Parathyroid adenoma (tissue), 2 donors: Measurements from ENCODE around the gene MUC5AC.
"Not testable (repeated sequence)": the region's sequence is repeated elsewhere in the genome, so short reads cannot be mapped to it uniquely, and the experiment has no call there.

Source experiments
- H2AFZ ChIP-seq: fragments of 300-600 bp; sonication (generic); one replicate; pipeline ENCODE4 v1.7.0; 2017; ENCODE audit warnings: antibody characterized with exemption, mild to moderate bottlenecking
- H3K27ac ChIP-seq: fragments of 300-600 bp; sonication (generic); one replicate; pipeline ENCODE4 v1.7.0; 2017
- H3K27me3 ChIP-seq: fragments of 300-600 bp; sonication (generic); one replicate; pipeline ENCODE4 v1.7.0; 2017; ENCODE audit warnings: low read length; ENCODE audit not compliant: control insufficient read depth, insufficient read depth
- H3K36me3 ChIP-seq: fragments of 300-600 bp; sonication (generic); one replicate; pipeline ENCODE4 v1.7.0; 2017; ENCODE audit warnings: low read length; ENCODE audit not compliant: control insufficient read depth, insufficient read depth
- H3K4me1 ChIP-seq: fragments of 300-600 bp; sonication (generic); one replicate; pipeline ENCODE4 v1.7.0; 2017; ENCODE audit warnings: control low read depth
- H3K4me2 ChIP-seq: fragments of 300-600 bp; sonication (generic); one replicate; pipeline ENCODE4 v1.7.0; 2017; ENCODE audit warnings: low read length
- H3K4me3 ChIP-seq: fragments of 300-600 bp; sonication (generic); one replicate; pipeline ENCODE4 v1.7.0; 2017; ENCODE audit warnings: low read depth, low read length
- H3K79me2 ChIP-seq: fragments of 300-600 bp; sonication (generic); one replicate; pipeline ENCODE4 v1.7.0; 2017; ENCODE audit warnings: control low read depth
- H3K9ac ChIP-seq: fragments of 300-600 bp; sonication (generic); one replicate; pipeline ENCODE4 v1.7.0; 2017; ENCODE audit warnings: mild to moderate bottlenecking
- H3K9me3 ChIP-seq: fragments of 300-600 bp; sonication (generic); one replicate; pipeline ENCODE4 v1.7.0; 2017; ENCODE audit warnings: low read length; ENCODE audit not compliant: control insufficient read depth
- TF ChIP-seq, protein P1 (sequence below): fragments of 300-600 bp; sonication (generic); IDR thresholded peaks from one replicate; pipeline ENCODE4 v1.7.0; 2017; ENCODE audit warnings: antibody characterized with exemption, mild to moderate bottlenecking
- donor health status: primary hyperparathyroidism.

Gene MUC5AC

DNA sequence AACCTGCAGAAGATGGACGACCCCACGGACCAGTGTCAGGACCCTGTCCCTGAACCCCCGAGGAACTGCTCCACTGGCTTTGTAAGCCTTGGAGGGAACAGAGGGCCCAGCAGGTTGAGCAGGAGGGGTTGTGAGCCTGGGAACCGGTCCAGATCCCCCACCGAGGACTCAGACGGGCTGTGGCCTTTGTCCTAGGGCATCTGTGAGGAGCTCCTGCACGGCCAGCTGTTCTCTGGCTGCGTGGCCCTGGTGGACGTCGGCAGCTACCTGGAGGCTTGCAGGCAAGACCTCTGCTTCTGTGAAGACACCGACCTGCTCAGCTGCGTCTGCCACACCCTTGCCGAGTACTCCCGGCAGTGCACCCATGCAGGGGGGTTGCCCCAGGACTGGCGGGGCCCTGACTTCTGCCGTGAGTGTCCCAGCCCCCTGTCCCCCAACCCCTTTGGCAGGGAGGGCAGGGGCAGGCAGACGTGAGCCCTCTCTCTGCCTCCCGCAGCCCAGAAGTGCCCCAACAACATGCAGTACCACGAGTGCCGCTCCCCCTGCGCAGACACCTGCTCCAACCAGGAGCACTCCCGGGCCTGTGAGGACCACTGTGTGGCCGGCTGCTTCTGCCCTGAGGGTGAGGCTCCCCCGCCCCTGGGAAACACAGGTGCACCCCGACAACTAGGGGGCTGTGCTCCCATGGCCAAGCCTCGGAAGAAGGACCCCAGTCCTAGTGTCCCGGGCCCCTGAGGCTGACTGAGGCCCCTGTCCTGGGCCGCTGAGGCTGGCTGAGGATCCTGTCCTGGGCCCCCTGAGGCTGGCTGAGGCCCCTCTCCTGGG is 6.4 kb downstream of the MUC5AC start:
- no peaks in the 10 kb centered on the region for H3K9me3 ChIP-seq
- H3K79me2 ChIP-seq, result no peaks in the 10 kb centered on the region
- H3K36me3 ChIP-seq, result no peaks in the 10 kb centered on the region
- no peaks in the 10 kb centered on the region for H3K4me1 ChIP-seq
- H3K4me3 ChIP-seq, result no peak overlapping the region
- H2AFZ ChIP-seq, result no peak overlapping the region
- no peak overlapping the region for H3K9ac ChIP-seq
- TF ChIP-seq, protein P1, sequence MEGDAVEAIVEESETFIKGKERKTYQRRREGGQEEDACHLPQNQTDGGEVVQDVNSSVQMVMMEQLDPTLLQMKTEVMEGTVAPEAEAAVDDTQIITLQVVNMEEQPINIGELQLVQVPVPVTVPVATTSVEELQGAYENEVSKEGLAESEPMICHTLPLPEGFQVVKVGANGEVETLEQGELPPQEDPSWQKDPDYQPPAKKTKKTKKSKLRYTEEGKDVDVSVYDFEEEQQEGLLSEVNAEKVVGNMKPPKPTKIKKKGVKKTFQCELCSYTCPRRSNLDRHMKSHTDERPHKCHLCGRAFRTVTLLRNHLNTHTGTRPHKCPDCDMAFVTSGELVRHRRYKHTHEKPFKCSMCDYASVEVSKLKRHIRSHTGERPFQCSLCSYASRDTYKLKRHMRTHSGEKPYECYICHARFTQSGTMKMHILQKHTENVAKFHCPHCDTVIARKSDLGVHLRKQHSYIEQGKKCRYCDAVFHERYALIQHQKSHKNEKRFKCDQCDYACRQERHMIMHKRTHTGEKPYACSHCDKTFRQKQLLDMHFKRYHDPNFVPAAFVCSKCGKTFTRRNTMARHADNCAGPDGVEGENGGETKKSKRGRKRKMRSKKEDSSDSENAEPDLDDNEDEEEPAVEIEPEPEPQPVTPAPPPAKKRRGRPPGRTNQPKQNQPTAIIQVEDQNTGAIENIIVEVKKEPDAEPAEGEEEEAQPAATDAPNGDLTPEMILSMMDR, result no peak
- no peaks in the 10 kb centered on the region for H3K27me3 ChIP-seq
- H3K4me2 ChIP-seq, result no peak overlapping the region
- H3K27ac ChIP-seq, result no peak overlapping the region

DNA sequence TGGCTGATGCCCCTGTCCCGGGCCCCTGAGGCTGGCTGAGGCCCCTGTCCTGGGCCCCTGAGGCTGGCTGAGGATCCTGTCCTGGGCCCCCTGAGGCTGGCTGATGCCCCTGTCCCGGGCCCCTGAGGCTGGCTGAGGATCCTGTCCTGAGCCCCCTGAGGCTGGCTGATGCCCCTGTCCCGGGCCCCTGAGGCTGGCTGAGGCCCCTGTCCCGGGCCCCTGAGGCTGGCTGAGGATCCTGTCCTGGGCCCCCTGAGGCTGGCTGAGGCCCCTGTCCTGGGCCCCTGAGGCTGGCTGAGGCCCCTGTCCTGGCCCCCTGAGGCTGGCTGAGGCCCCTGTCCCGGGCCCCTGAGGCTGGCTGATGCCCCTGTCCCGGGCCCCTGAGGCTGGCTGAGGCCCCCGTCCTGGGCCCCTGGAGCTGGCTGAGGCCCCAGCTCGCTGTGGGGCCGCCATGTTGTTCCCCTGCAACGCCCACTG is 7.1 kb downstream of the MUC5AC start:
- not testable (repeated sequence) for H3K9ac ChIP-seq, H3K27ac ChIP-seq, H3K79me2 ChIP-seq, H3K27me3 ChIP-seq, H3K4me1 ChIP-seq, H3K4me2 ChIP-seq, H3K36me3 ChIP-seq, H3K9me3 ChIP-seq, H3K4me3 ChIP-seq, H2AFZ ChIP-seq

DNA sequence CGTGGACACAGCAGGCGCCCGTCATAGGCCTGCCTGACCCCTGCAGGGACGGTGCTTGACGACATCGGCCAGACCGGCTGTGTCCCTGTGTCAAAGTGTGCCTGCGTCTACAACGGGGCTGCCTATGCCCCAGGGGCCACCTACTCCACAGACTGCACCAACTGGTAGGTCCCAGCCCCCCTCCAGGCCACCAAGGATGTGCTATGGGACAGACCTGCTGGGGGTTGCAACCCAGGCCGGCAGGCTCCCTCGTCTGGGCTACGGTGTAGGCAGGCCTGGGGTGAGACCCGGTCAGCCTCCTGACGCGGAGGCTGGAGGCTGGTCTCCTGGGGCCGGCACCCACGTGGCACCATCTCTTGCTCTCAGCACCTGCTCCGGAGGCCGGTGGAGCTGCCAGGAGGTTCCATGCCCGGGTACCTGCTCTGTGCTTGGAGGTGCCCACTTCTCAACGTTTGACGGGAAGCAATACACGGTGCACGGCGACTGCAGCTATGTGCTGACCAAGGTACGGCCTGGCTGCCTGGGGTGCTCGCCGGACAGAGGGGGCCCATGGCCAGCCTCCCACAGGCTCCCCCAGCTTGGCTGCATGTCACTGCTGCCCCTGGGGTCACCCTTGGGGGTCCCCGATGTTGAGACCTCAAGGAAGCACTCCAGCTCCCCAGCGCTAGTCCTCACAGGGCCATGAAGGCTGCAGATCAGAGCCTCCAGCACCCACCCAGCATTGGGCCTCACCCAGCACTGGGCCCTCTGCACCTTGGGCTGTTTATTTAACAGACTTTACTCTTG is 7.7 kb downstream of the MUC5AC start:
- H3K27me3 ChIP-seq, result no peaks in the 10 kb centered on the region
- TF ChIP-seq, protein P1, result no peak
- no peaks in the 10 kb centered on the region for H3K4me1 ChIP-seq
- H3K79me2 ChIP-seq, result no peaks in the 10 kb centered on the region
- no peak overlapping the region for H2AFZ ChIP-seq
- H3K27ac ChIP-seq, result no peak overlapping the region
- H3K4me2 ChIP-seq, result no peak overlapping the region
- no peaks in the 10 kb centered on the region for H3K9me3 ChIP-seq
- no peak overlapping the region for H3K9ac ChIP-seq
- H3K4me3 ChIP-seq, result no peak overlapping the region
- H3K36me3 ChIP-seq, result no peaks in the 10 kb centered on the region

DNA sequence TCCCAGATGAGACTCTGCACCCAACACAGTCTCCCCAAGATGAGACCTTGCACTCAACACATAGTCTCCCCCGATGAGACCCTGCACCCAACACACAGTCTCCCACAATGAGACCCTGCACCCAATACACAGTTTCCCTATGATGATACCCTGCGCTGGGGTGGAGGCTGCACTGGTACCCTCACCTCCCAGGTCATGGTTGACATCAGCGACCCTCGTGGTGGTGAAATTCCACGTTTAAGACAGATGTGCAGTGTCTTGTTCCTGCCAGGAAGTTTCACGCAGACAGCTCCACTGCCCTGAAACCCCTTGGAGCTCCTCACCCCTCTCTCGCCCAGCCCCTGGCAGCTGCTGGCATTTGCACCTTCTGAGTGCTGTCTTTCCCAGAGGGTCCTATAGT is 9.5 kb downstream of the MUC5AC start:
- H3K4me2 ChIP-seq, result no peak overlapping the region
- H3K36me3 ChIP-seq, result no peaks in the 10 kb centered on the region
- no peak overlapping the region for H3K4me3 ChIP-seq
- no peaks in the 10 kb centered on the region for H3K79me2 ChIP-seq
- H3K4me1 ChIP-seq, result no peaks in the 10 kb centered on the region
- H3K27me3 ChIP-seq, result no peaks in the 10 kb centered on the region
- no peak overlapping the region for H2AFZ ChIP-seq
- H3K9ac ChIP-seq, result no peak overlapping the region
- no peaks in the 10 kb centered on the region for H3K9me3 ChIP-seq
- H3K27ac ChIP-seq, result no peak overlapping the region
- TF ChIP-seq, protein P1, result no peak

DNA sequence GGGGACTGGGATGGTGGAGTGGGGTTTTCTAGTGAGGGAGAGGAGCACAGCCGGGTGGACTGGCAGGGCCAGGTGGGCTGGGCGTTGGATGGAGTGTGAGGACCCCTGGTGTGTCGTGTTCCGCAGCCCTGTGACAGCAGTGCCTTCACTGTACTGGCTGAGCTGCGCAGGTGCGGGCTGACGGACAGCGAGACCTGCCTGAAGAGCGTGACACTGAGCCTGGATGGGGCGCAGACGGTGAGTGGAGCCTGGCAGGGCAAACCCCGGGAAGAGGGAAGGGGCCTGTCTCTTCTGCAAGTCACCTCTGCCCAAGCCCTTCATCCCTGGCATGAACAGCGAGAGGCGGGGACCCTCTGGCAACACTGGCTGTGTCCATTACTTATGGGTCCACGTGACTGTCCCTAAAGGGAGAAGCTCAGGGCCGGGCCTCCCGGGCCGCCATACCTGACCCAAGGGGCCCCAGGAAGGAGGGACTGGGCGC is 10.0 kb downstream of the MUC5AC start:
- Histone ChIP-seq H3K4me1 (no peaks in the 10 kb centered on the region), H3K9me3 (no peaks in the 10 kb centered on the region), H3K27me3 (no peaks in the 10 kb centered on the region), H2AFZ (no peak overlapping the region), H3K4me2 (no peak overlapping the region), H3K36me3 (no peaks in the 10 kb centered on the region), H3K4me3 (no peak overlapping the region), H3K27ac (no peak overlapping the region), H3K9ac (no peak overlapping the region), H3K79me2 (no peaks in the 10 kb centered on the region)
- TF ChIP-seq, protein P1, result no peak
